Measurements from ENCODE around the gene NUDCD3.

The NUDCD3 gene

GRCh38 chr7:44411306-44411705 is 79.2 kb downstream of the NUDCD3 start:
- no peak for FAIRE-seq

GRCh38 chr7:44408596-44408995 is 81.9 kb downstream of the NUDCD3 start:
- FAIRE-seq: no peak
- no peak for DNase-seq (ENCODE audit: extremely low spot score, insufficient read length, low read depth)

More at GRCh38 chr7:44411306-44411705, 79.2 kb downstream of the NUDCD3 start:
- no peak for DNase-seq (ENCODE audit: extremely low spot score, insufficient read length, low read depth)

GRCh38 chr7:44403775-44404174 is 86.7 kb downstream of the NUDCD3 start:
- no peak for DNase-seq (ENCODE audit: extremely low spot score, insufficient read length, low read depth)
- FAIRE-seq: no peak

- FAIRE-seq (no peak), DNase-seq (ENCODE audit: extremely low spot score, insufficient read length, low read depth) (no peak)
Measured at GRCh38 chr7:44403176-44403759, 87.2 kb downstream of the NUDCD3 start.

GRCh38 chr7:44402401-44403060 is 87.9 kb downstream of the NUDCD3 start:
- no peak for DNase-seq (ENCODE audit: extremely low spot score, insufficient read length, low read depth)
- FAIRE-seq: no peak

GRCh38 chr7:44401692-44402091 is 88.8 kb downstream of the NUDCD3 start:
- no peak for FAIRE-seq
- DNase-seq (ENCODE audit: extremely low spot score, insufficient read length, low read depth): no peak

- DNase-seq (ENCODE audit: extremely low spot score, insufficient read length, low read depth) (no peak), FAIRE-seq (no peak)
Measured at GRCh38 chr7:44400033-44400511, 90.4 kb downstream of the NUDCD3 start.

- FAIRE-seq (no peak), DNase-seq (ENCODE audit: extremely low spot score, insufficient read length, low read depth) (no peak)
Measured at GRCh38 chr7:44398953-44399574, 91.4 kb downstream of the NUDCD3 start.

GRCh38 chr7:44398511-44398911 is 91.9 kb downstream of the NUDCD3 start:
- DNase-seq (ENCODE audit: extremely low spot score, insufficient read length, low read depth) (no peak), FAIRE-seq (no peak)

GRCh38 chr7:44396931-44397545 is 93.4 kb downstream of the NUDCD3 start:
- DNase-seq (ENCODE audit: extremely low spot score, insufficient read length, low read depth) (no peak), FAIRE-seq (no peak)

GRCh38 chr7:44396496-44396895 is 94.0 kb downstream of the NUDCD3 start:
- DNase-seq (ENCODE audit: extremely low spot score, insufficient read length, low read depth): no peak
- no peak for FAIRE-seq

GRCh38 chr7:44395067-44395466 is 95.4 kb downstream of the NUDCD3 start:
- no peak for DNase-seq (ENCODE audit: extremely low spot score, insufficient read length, low read depth)
- FAIRE-seq: no peak

GRCh38 chr7:44394636-44395035 is 95.8 kb downstream of the NUDCD3 start:
- FAIRE-seq (no peak), DNase-seq (ENCODE audit: extremely low spot score, insufficient read length, low read depth) (no peak)

GRCh38 chr7:44394112-44394447 is 96.4 kb downstream of the NUDCD3 start:
- FAIRE-seq (no peak), DNase-seq (ENCODE audit: extremely low spot score, insufficient read length, low read depth) (no peak)

- DNase-seq (ENCODE audit: extremely low spot score, insufficient read length, low read depth) (no peak), FAIRE-seq (no peak)
Measured at GRCh38 chr7:44393238-44394111, 97.0 kb downstream of the NUDCD3 start.

- FAIRE-seq: no peak
- no peak for DNase-seq (ENCODE audit: extremely low spot score, insufficient read length, low read depth)
Measured at GRCh38 chr7:44392618-44393010, 97.8 kb downstream of the NUDCD3 start.

- DNase-seq (ENCODE audit: extremely low spot score, insufficient read length, low read depth) (no peak), FAIRE-seq (no peak)
Measured at GRCh38 chr7:44391746-44392617, 98.5 kb downstream of the NUDCD3 start.

- FAIRE-seq (no peak), DNase-seq (ENCODE audit: extremely low spot score, insufficient read length, low read depth) (no peak)
Measured at GRCh38 chr7:44391171-44391570, 99.3 kb downstream of the NUDCD3 start.

GRCh38 chr7:44390701-44391100 is 99.8 kb downstream of the NUDCD3 start:
- no peak for DNase-seq (ENCODE audit: extremely low spot score, insufficient read length, low read depth)
- no peak for FAIRE-seq

All from GM18507 (cell line).